HUES64 (cell line): ENCODE measurements around the gene ERLIN1.
"Not testable (repeated sequence)": the region's sequence is repeated elsewhere in the genome, so short reads cannot be mapped to it uniquely, and the experiment has no call there.

ENCODE experiments used
- H3K27ac ChIP-seq: 2 replicates; pipeline ENCODE4 v1.7.0; 2013; ENCODE audit warnings: low read depth, low read length, inconsistent platforms
- H3K27me3 ChIP-seq: 2 replicates; pipeline ENCODE4 v1.6.1; 2013; ENCODE audit warnings: mild to moderate bottlenecking, low read length; ENCODE audit not compliant: insufficient read depth
- H3K36me3 ChIP-seq: 2 replicates; pipeline ENCODE4 v1.6.1; 2013; ENCODE audit warnings: mild to moderate bottlenecking, low read length; ENCODE audit not compliant: insufficient read depth
- H3K4me1 ChIP-seq: 2 replicates; pipeline ENCODE4 v1.6.1; 2013; ENCODE audit warnings: mild to moderate bottlenecking, low read length, moderate library complexity; ENCODE audit not compliant: insufficient read depth
- H3K4me3 ChIP-seq: 2 replicates; pipeline ENCODE4 v1.5.1; 2013; ENCODE audit warnings: mild to moderate bottlenecking, low read length, moderate library complexity
- H3K9ac ChIP-seq: 2 replicates; pipeline ENCODE4 v1.6.1; 2013; ENCODE audit warnings: mild to moderate bottlenecking, low read depth, low read length
- H3K9me3 ChIP-seq: 2 replicates; pipeline ENCODE4 v1.6.1; 2013; ENCODE audit warnings: low read depth, low read length; ENCODE audit not compliant: insufficient read depth
- WGBS: fragments of 150-250, 120-280 bp; methylation state at CpG from one replicate; pipeline ENCODE4 v1.1.7; 2013; ENCODE audit warnings: missing lambda C conversion rate; 5-methylcytosine and 5-hydroxymethylcytosine counted together

The ERLIN1 gene

GRCh38 chr10:100132427-100132826 lies 53.4 kb downstream of the ERLIN1 start:
- peaks cover 23% of the 10 kb centered on the region for H3K9me3 ChIP-seq
- no peaks in the 10 kb centered on the region for H3K27me3 ChIP-seq
- no peak overlapping the region for H3K9ac ChIP-seq
- H3K27ac ChIP-seq: no peak overlapping the region
- H3K4me3 ChIP-seq: no peak overlapping the region
- WGBS: 98% methylated on average over 2 of the region's 2 CpGs
- no peaks in the 10 kb centered on the region for H3K4me1 ChIP-seq
- no peaks in the 10 kb centered on the region for H3K36me3 ChIP-seq

DNA sequence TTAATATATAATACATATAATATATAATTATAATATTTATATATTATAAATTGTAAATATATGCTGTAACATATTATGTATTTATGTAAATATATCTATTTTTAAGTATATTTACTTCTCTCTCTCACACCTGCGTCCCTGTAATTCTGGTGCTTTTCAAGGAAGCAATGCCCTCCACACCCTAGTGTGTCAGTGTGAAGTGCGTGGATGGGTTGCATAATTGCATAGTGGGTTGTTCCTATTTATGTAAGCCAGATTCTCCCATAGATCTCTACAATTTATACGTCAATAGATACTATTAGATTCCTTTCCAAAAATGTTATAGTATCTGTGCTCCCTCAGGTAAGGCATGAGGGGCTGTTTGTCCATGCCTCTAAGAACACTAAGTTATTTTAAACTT lies 54.3 kb downstream of the ERLIN1 start:
- no peak overlapping the region for H3K9ac ChIP-seq
- no CpG with 5 or more reads among the region's 3 CpGs for WGBS
- H3K27ac ChIP-seq: no peak overlapping the region
- no peaks in the 10 kb centered on the region for H3K4me1 ChIP-seq
- H3K27me3 ChIP-seq: no peaks in the 10 kb centered on the region
- no peak overlapping the region for H3K4me3 ChIP-seq
- peaks cover 23% of the 10 kb centered on the region for H3K9me3 ChIP-seq
- H3K36me3 ChIP-seq: no peaks in the 10 kb centered on the region

DNA sequence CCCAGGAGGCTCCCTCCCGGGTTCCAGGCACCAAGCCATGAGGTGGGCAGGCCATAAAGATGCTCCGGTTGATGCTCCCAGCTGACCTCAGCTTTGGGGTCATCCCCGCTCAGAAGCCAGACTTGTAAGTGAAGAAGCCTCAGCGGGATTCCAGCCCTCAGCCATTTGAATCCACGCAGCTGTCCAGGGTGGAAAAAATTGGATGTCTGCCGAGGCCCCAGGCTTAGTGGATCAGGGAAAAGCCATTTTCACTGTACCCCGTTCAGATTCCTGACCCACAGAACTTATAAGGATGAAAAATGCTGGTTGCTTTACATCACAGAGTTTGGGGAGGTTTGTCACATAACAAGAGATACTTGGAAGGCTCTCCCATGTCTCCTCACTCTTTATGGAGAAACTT lies 55.0 kb downstream of the ERLIN1 start:
- Histone ChIP-seq H3K36me3 (no peaks in the 10 kb centered on the region), H3K4me1 (no peaks in the 10 kb centered on the region), H3K9ac (no peak overlapping the region), H3K27ac (no peak overlapping the region), H3K9me3 (peaks cover 23% of the 10 kb centered on the region), H3K27me3 (no peaks in the 10 kb centered on the region), H3K4me3 (no peak overlapping the region)
- 91% methylated on average over 7 of the region's 7 CpGs for WGBS

- 86% methylated on average over 9 of the region's 9 CpGs for WGBS
- Histone ChIP-seq H3K9me3 (peaks cover 11% of the 10 kb centered on the region), H3K9ac (no peak overlapping the region)
These were observed 56.4 kb downstream of the ERLIN1 start for GRCh38 chr10:100129424-100129823.

GRCh38 chr10:100128951-100129350 lies 56.9 kb downstream of the ERLIN1 start:
- 92% methylated on average over 8 of the region's 8 CpGs for WGBS
- no peaks in the 10 kb centered on the region for H3K36me3 ChIP-seq
- H3K4me1 ChIP-seq: no peaks in the 10 kb centered on the region
- peaks cover 8% of the 10 kb centered on the region; the same call in 1 of the 2 replicates for H3K9me3 ChIP-seq
- H3K9ac ChIP-seq: no peak overlapping the region
- no peak overlapping the region for H3K27ac ChIP-seq
- H3K4me3 ChIP-seq: no peak overlapping the region
- no peaks in the 10 kb centered on the region for H3K27me3 ChIP-seq

More at GRCh38 chr10:100129424-100129823, 56.4 kb downstream of the ERLIN1 start:
- Histone ChIP-seq H3K27me3 (no peaks in the 10 kb centered on the region), H3K27ac (no peak overlapping the region), H3K4me1 (no peaks in the 10 kb centered on the region), H3K4me3 (no peak overlapping the region), H3K36me3 (no peaks in the 10 kb centered on the region)

DNA sequence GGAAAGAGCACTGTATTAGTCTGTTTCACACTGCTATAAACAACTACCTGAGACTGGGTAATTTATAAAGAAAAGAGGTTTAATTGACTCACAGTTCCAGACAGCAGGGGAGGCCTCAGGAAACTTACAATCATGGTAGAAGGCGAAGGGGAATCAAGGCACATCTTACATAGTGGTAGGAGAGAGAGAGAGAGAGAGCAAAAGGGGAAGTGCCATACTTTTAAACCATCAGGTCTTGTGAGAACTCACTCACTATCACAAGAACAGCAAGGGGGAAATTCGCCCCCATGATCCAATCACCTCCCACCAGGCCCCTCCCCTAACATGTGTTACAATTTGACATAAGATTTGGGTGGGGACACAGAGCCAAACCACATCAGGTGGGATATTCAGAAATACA lies 60.5 kb downstream of the ERLIN1 start:
- H3K27me3 ChIP-seq, H3K27ac ChIP-seq, H3K9ac ChIP-seq, H3K9me3 ChIP-seq, H3K36me3 ChIP-seq, H3K4me3 ChIP-seq, H3K4me1 ChIP-seq: not testable (repeated sequence)
- WGBS: 90% methylated on average over 1 of the region's 2 CpGs

- no peak overlapping the region for H3K27ac ChIP-seq
- WGBS: 90% methylated on average over 3 of the region's 4 CpGs
- H3K36me3 ChIP-seq: no peaks in the 10 kb centered on the region
- H3K9me3 ChIP-seq: no peaks in the 10 kb centered on the region
- H3K4me1 ChIP-seq: no peaks in the 10 kb centered on the region
- H3K9ac ChIP-seq: no peak overlapping the region
- no peak overlapping the region for H3K4me3 ChIP-seq
- no peaks in the 10 kb centered on the region for H3K27me3 ChIP-seq
These were observed 61.7 kb downstream of the ERLIN1 start for GRCh38 chr10:100124097-100124496.

- Histone ChIP-seq H3K9ac (no peak overlapping the region), H3K36me3 (no peaks in the 10 kb centered on the region), H3K27ac (no peak overlapping the region), H3K4me1 (no peaks in the 10 kb centered on the region), H3K27me3 (no peaks in the 10 kb centered on the region), H3K4me3 (no peak overlapping the region), H3K9me3 (no peaks in the 10 kb centered on the region)
These were observed 63.0 kb downstream of the ERLIN1 start for GRCh38 chr10:100122780-100123179.

GRCh38 chr10:100120550-100120949 lies 65.3 kb downstream of the ERLIN1 start:
- Histone ChIP-seq H3K27me3 (no peaks in the 10 kb centered on the region), H3K27ac (no peak overlapping the region), H3K36me3 (no peaks in the 10 kb centered on the region), H3K4me3 (no peak overlapping the region), H3K9me3 (no peaks in the 10 kb centered on the region), H3K4me1 (no peaks in the 10 kb centered on the region), H3K9ac (no peak overlapping the region)
- WGBS: 84% methylated on average over 2 of the region's 2 CpGs

GRCh38 chr10:100119726-100120125 lies 66.1 kb downstream of the ERLIN1 start:
- H3K9me3 ChIP-seq: no peaks in the 10 kb centered on the region
- WGBS: 94% methylated on average over 3 of the region's 4 CpGs
- no peaks in the 10 kb centered on the region for H3K4me1 ChIP-seq
- no peaks in the 10 kb centered on the region for H3K27me3 ChIP-seq
- H3K27ac ChIP-seq: no peak overlapping the region
- H3K36me3 ChIP-seq: no peaks in the 10 kb centered on the region
- H3K4me3 ChIP-seq: no peak overlapping the region
- no peak overlapping the region for H3K9ac ChIP-seq

GRCh38 chr10:100114976-100115770 lies 70.7 kb downstream of the ERLIN1 start:
- H3K27ac ChIP-seq: no peak overlapping the region
- H3K27me3 ChIP-seq: no peaks in the 10 kb centered on the region
- H3K36me3 ChIP-seq: no peaks in the 10 kb centered on the region
- no peak overlapping the region for H3K9ac ChIP-seq
- WGBS: 97% methylated on average over 50 of the region's 51 CpGs
- no peaks in the 10 kb centered on the region for H3K9me3 ChIP-seq
- H3K4me3 ChIP-seq: no peak overlapping the region
- no peaks in the 10 kb centered on the region for H3K4me1 ChIP-seq

GRCh38 chr10:100114460-100114859 lies 71.4 kb downstream of the ERLIN1 start:
- H3K27ac ChIP-seq: no peak overlapping the region
- no peaks in the 10 kb centered on the region for H3K36me3 ChIP-seq
- H3K4me3 ChIP-seq: no peak overlapping the region
- 94% methylated on average over 13 of the region's 13 CpGs for WGBS
- no peaks in the 10 kb centered on the region for H3K27me3 ChIP-seq
- no peak overlapping the region for H3K9ac ChIP-seq
- H3K9me3 ChIP-seq: no peaks in the 10 kb centered on the region
- H3K4me1 ChIP-seq: 0 out of 2 replicates have a peak, but pooled peaks cover 1% of the 10 kb centered on the region
